ENCODE results near the gene TMEM74B.

Gene TMEM74B

DNA sequence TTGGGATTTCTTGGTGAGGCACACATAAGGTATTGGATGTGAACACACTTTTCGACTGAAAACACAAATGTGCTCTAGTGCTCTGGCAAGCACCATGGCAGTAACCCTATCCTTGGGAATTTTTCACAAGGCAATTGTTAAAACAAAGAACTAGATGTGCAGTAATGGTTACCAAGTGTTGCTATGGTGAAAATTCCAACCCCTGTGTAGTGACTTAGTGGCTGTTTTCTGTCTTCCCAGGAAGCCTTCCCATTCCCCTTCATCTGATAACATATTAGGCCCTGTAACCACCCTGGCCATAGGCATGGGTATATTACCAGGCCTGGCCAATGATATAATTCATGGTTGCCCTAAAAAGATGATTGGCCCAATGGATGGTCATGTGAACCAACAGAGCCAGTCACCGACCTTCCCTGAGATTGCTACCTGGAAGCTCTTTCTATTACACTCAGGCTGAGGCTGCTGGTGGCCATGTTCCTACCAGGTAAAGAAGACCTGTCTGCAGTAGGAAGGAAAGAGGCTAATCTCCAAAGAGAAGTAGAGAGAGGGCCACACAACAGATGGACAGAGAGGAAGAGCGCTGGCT is 22.6 kb upstream of the TMEM74B start:
- intact Hi-C loops (cut with DNase I): loop anchor here (10.0 kb wide), 1 partner anchor 393 kb away; no protein-coding TSS in a partner anchor
- DNase-seq: no peak

DNA sequence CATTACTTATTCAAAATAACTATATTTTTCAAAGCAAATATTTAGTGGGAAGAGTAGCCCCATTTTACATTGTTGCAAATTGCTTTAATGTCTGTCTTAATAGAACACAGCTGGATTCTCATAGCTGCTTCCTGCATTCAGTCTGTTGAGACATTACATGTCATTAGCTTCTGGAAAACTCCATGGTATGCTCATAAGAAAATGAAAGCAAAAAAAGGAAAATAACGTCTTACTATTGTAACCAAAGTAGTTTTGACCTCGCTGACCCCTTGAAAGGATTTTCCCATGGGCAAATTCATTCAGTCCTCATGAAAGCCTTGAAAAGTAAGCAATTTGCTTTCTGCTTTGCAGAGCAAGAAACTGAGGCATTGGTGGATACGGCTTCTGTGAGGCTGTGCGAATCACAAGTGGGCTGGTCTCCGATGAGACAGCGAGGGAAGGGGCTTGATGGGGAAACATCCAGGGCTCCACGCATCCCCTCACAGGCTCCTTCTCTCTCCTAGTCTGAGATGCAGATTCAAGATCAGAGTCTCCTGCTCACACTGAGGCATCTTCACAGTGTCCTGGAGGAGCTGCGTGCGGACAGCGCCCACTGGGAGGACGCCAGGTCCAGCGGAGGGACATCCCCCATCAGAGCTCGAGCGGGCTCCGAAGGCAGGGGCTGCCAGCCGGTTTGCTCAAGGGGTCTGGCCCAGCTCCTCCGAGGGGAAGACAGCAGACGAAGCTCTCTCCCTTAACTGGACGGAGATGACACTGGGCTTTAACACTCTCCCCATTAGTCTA is 21.8 kb upstream of the TMEM74B start:
- DNase-seq: no peak
- intact Hi-C loops (cut with DNase I): loop anchor here (10.0 kb wide), 1 partner anchor 392 kb away; no protein-coding TSS in a partner anchor

GRCh38 chr20:1205802-1206201 is 21.0 kb upstream of the TMEM74B start:
- no peak for DNase-seq
- intact Hi-C loops (cut with DNase I): loop anchor here (10.0 kb wide), 1 partner anchor 391 kb away; no protein-coding TSS in a partner anchor

GRCh38 chr20:1204576-1204975 is 19.8 kb upstream of the TMEM74B start:
- DNase-seq: no peak
- intact Hi-C loops (cut with DNase I): loop anchor here (10.0 kb wide), 1 partner anchor 390 kb away; no protein-coding TSS in a partner anchor

GRCh38 chr20:1204113-1204512 is 19.3 kb upstream of the TMEM74B start:
- DNase-seq: no peak
- intact Hi-C loops (cut with DNase I): loop anchor here (10.0 kb wide), 1 partner anchor 389 kb away; no protein-coding TSS in a partner anchor

DNA sequence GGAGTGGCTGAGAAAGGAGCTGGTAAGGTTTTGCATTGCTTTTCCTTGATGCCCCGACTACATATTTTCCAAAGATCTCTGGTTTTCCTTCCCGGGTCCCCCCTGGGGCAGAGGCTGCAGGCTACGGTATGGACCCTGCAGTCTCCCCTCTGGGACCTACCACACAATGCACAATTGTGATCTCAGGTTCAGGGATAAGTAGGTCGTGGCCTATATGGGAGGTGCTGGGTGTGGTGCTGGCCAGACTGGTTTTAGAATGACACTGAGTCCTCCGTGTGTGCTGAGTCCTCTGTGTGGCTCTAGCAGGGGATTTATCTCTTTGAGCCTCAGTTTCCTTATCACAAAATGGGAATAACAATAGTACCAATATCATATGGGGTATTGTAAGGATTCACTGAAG is 18.8 kb upstream of the TMEM74B start:
- intact Hi-C loops (cut with DNase I): loop anchor here (10.0 kb wide), 1 partner anchor 389 kb away; no protein-coding TSS in a partner anchor
- DNase-seq: no peak

DNA sequence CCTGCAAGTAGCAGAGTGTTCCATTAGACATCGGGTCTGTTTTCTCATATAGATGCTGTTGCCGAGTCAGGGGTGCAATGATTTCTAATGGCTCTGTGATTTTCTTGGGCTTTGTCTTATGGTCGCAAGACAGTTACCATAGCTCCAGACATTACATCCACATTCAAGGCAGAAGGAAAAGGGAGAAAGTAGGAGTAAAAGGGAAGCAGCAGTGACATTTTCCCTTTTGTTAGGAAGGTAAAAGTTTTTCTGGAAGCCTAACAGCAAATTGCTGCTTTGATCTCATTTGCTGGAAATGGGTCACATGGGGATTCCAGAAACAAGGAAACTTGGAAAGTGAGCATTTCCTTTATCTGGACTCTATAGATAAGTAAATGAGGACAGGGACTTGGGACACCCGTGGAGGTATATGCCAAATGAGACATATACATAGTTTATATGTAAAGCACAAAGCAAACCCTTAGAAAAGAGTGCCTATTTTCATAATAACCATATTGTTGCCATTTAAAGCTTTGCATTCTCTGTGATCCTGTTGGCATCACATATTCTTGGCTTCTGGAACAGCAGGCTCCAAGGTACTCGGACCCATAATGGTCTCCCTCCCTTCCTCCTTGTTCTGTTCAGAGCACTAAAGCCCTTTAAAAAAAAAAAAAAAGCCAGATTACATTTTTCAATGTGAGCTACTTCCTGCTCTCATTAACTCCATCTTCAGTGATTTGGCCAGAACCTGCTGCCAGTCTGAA is 18.2 kb upstream of the TMEM74B start, which contains the start of gene C20orf202:
Gene C20orf202 (plus strand): TSS at position 693 of the 743 bp plus-strand sequence. CDS start 132 bp downstream, outside the sequence.
- DNase-seq: peak in 1 of 42 donors; percentile 2
- intact Hi-C loops (cut with DNase I): loop anchor here (10.0 kb wide), 1 partner anchor 388 kb away; no protein-coding TSS in a partner anchor

- no peak for DNase-seq
- intact Hi-C loops (cut with DNase I): loop anchor here (10.0 kb wide), 1 partner anchor 385 kb away; no protein-coding TSS in a partner anchor
Measured at GRCh38 chr20:1199964-1200363, 15.2 kb upstream of the TMEM74B start.

GRCh38 chr20:1199212-1199873 is 14.6 kb upstream of the TMEM74B start:
- DNase-seq: no peak
- intact Hi-C loops (cut with DNase I): no loop called here

DNA sequence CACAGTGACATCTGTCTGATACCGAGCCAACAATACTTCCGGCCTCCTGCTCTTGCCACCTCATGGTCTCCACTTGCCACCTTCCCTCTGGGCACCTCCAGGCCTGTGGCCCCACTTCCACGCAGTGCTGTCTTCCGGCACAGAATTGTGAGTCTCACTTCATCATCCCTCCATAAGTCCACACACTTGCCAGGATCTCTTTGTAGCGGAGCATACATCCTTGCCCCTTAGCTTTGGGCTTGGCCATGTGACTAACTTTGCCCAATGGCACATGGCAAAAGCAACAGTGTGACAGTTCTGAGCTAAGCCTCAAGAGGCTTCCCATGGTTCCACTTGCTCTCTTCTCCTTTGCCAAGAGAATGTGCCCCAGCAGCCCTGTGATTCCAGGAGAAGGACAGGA is 14.0 kb upstream of the TMEM74B start:
- DNase-seq: no peak

DNA sequence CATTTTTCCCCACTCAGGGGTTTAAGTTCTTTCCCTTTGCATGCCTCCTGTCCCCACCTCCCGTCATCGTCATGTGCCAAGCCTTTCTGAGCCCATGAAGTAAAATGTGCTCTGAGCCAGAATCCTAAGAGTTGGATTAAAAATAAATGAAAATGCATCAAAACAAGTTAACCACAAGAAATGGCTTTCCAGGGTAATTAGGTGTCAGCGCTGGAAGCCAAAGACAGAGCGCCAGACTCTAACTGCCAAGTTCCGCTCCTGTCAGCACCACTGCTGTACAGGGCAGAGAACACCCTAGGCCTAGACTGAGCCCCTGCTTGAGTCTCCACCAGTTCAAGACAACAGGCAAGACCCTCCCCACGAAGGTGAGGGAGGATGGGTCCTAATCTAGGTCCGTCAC is 13.0 kb upstream of the TMEM74B start:
- DNase-seq: no peak
- intact Hi-C loops (cut with DNase I): no loop called here

More for the DNA sequence above, 14.0 kb upstream of the TMEM74B start:
- intact Hi-C loops (cut with DNase I): no loop called here

GRCh38 chr20:1196634-1197033 is 11.9 kb upstream of the TMEM74B start:
- intact Hi-C loops (cut with DNase I): no loop called here
- DNase-seq: no peak

- DNase-seq: no peak
- intact Hi-C loops (cut with DNase I): no loop called here
Measured at GRCh38 chr20:1195226-1195625, 10.4 kb upstream of the TMEM74B start.

- intact Hi-C loops (cut with DNase I): no loop called here
- peak in 4 of 42 donors; percentile 50 to 78 (median 64) for DNase-seq
Measured at GRCh38 chr20:1191299-1191698, 6.5 kb upstream of the TMEM74B start.

DNA sequence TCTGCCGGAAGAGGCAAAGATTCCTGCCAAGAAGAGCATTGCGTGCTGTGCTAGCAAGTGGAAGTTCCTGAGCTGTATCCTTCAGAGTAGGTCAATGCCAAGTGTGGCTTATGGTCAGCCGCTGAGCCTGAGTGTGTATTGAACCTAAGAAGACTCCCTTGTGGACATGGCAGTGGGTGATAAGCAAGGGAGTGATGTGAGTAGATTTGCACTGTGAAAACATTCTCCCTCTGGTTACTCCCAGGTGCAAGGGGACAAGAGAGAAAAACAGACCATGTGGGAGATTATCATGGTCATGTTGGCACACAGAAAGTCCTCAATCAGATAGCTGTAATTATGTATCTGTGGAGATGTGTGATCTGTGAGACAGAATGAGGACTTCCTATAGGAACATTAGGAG is 6.1 kb upstream of the TMEM74B start:
- DNase-seq: no peak
- intact Hi-C loops (cut with DNase I): no loop called here

- no peak for DNase-seq
- intact Hi-C loops (cut with DNase I): no loop called here
Measured at GRCh38 chr20:1189827-1190226, 5.0 kb upstream of the TMEM74B start.

DNA sequence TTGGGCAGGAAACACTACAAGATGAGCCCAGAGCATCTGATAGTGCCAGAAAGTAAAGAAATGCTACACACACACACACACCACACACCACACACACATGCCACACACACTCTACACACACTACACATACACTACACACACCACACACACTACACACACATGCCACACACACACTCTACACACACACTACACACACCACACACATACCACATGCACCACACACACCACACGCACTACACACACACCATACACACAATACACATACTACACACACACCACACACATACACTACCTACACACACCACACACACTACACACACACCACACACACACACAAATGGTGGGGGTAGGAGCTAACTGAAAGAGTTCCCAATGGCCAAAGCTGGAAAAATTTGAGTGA is 3.6 kb upstream of the TMEM74B start:
- no peak for DNase-seq
- intact Hi-C loops (cut with DNase I): no loop called here

DNA sequence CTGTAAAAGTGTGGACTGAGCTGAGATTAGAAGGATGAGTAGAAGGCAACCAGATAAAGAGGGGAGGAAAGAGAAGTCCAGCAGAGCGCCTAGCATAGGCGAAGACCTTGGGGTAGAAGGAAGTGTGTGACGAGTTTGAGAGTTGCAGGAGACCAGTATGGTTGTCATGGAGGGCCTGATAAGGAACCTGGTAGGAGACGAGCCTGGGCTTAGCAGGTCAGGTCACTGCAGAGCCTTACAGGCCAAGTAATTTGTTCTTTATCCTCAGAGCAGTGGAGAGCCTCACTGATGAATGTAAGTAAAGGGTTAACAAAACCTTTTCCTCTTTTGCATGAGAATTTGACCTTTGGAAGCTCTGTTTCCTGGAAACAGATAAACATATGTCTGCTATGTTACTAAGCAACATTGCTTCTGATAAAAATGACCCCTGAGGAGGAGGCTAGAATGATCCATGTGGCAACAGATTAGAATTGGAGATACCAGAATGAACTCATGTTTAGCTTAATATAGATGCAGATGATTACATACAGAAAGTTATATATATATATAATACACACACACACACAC is 2.9 kb upstream of the TMEM74B start:
- no peak for DNase-seq
- intact Hi-C loops (cut with DNase I): no loop called here

Data from head of caudate nucleus (tissue), 42 donors.